HG02870 (cell line): ENCODE measurements around the gene USP17L28.
"Not testable (repeated sequence)": the region's sequence is repeated elsewhere in the genome, so short reads cannot be mapped to it uniquely, and the experiment has no call there.

Source experiments
- ATAC-seq: cut with Tn5 transposase; IDR thresholded peaks from one replicate; pipeline ENCODE4 v1.9.1; 2021; ENCODE audit warnings: mild to moderate bottlenecking, moderate library complexity; ENCODE audit not compliant: unreplicated experiment

USP17L28 gene

GRCh38 chr4:9348593-9348992 lies at the start of gene USP17L28:
Gene USP17L28, plus strand, starts transcription at chr4:9348893. Its CDS starts 0 bp downstream, at chr4:9348893.
- ATAC-seq, result not testable (repeated sequence)

DNA sequence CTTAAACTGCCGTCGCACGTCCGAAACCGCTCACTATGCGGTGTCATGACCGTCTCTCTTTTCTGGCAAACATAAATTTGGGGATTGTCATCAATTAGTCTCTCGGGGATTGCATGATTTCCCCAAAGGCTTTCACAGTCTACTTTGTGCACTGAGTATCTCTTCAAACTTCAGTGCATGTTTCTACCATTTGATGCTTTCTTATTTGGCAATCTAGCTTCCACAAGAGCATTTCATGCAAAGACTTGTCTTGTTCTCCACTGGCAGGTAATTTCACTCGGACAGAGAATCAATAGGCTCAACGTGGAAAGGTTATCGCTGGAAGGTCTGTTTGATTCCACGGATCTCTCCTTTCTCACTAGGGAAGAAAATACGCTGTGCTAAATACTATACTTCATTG lies 24.5 kb upstream of the USP17L28 start:
- not testable (repeated sequence) for ATAC-seq

DNA sequence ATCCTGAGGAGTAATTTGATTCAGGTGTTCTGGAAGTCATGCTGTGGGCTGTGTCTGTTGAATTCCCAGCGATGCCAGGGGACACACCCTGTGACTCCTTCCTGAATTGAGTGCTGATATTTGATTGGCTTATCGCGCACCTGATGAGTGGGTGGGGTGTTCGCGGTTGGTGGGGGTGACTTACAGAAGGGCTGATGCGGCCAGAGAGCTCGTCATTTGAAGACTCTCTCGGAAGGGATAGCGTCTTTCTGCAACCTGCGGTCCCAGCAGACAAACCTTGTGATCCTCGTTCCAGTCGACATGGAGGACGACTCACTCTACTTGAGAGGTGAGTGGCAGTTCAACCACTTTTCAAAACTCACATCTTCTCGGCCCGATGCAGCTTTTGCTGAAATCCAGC lies 23.8 kb upstream of the USP17L28 start, which contains the start of gene USP17L24:
TSS of gene USP17L24 (plus strand) at position 301 of the 400 bp plus-strand sequence. CDS start at position 301, 0 bp downstream.
- not testable (repeated sequence) for ATAC-seq

- not testable (repeated sequence) for ATAC-seq
Measured at GRCh38 chr4:9329611-9330010, 19.1 kb upstream of the USP17L28 start, which contains the start of gene USP17L25. Gene USP17L25, plus strand, starts transcription at chr4:9329911. Its CDS starts 0 bp downstream, at chr4:9329911.

DNA sequence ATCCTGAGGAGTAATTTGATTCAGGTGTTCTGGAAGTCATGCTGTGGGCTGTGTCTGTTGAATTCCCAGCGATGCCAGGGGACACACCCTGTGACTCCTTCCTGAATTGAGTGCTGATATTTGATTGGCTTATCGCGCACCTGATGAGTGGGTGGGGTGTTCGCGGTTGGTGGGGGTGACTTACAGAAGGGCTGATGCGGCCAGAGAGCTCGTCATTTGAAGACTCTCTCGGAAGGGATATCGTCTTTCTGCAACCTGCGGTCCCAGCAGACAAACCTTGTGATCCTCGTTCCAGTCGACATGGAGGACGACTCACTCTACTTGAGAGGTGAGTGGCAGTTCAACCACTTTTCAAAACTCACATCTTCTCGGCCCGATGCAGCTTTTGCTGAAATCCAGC lies 14.3 kb upstream of the USP17L28 start, which contains the start of gene USP17L26:
TSS of gene USP17L26 (plus strand) at position 301 of the 400 bp plus-strand sequence. CDS start at position 301, 0 bp downstream.
- not testable (repeated sequence) for ATAC-seq

DNA sequence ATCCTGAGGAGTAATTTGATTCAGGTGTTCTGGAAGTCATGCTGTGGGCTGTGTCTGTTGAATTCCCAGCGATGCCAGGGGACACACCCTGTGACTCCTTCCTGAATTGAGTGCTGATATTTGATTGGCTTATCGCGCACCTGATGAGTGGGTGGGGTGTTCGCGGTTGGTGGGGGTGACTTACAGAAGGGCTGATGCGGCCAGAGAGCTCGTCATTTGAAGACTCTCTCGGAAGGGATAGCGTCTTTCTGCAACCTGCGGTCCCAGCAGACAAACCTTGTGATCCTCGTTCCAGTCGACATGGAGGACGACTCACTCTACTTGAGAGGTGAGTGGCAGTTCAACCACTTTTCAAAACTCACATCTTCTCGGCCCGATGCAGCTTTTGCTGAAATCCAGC lies 9.6 kb upstream of the USP17L28 start, which contains the start of gene USP17L5:
TSS of gene USP17L5 (plus strand) at position 301 of the 400 bp plus-strand sequence. CDS start at position 301, 0 bp downstream.
- not testable (repeated sequence) for ATAC-seq

GRCh38 chr4:9343848-9344247 lies 4.8 kb upstream of the USP17L28 start, which contains the start of gene USP17L27:
Gene USP17L27, plus strand, starts transcription at chr4:9344148. Its CDS starts 0 bp downstream, at chr4:9344148.
- not testable (repeated sequence) for ATAC-seq

DNA sequence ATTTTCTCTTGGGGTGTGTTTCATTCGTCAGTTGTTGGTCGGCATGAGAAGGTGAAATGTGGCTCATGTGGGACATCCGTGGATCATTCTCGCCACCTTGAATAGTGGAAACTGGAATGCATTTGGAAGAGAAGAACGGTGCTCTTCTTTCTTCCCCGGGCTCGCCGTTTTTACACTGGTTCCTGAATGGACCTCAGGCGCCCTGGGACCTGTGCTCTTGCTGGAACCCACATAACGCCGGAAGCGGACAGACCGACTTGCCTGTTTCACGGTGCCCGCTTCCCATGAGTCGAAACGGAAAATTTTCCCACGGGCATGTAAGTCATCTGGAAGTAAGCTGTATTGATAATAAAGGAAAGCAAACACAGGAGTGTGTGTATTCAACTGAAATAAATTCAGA lies 2.2 kb downstream of the USP17L28 start:
- ATAC-seq, result not testable (repeated sequence)

DNA sequence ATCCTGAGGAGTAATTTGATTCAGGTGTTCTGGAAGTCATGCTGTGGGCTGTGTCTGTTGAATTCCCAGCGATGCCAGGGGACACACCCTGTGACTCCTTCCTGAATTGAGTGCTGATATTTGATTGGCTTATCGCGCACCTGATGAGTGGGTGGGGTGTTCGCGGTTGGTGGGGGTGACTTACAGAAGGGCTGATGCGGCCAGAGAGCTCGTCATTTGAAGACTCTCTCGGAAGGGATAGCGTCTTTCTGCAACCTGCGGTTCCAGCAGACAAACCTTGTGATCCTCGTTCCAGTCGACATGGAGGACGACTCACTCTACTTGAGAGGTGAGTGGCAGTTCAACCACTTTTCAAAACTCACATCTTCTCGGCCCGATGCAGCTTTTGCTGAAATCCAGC lies 4.6 kb downstream of the USP17L28 start, which contains the start of gene USP17L29:
TSS of gene USP17L29 (plus strand) at position 301 of the 400 bp plus-strand sequence. CDS start at position 301, 0 bp downstream.
- not testable (repeated sequence) for ATAC-seq

DNA sequence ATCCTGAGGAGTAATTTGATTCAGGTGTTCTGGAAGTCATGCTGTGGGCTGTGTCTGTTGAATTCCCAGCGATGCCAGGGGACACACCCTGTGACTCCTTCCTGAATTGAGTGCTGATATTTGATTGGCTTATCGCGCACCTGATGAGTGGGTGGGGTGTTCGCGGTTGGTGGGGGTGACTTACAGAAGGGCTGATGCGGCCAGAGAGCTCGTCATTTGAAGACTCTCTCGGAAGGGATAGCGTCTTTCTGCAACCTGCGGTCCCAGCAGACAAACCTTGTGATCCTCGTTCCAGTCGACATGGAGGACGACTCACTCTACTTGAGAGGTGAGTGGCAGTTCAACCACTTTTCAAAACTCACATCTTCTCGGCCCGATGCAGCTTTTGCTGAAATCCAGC lies 14.1 kb downstream of the USP17L28 start, which contains the start of gene USP17L30:
TSS of gene USP17L30 (plus strand) at position 301 of the 400 bp plus-strand sequence. CDS start at position 301, 0 bp downstream.
- not testable (repeated sequence) for ATAC-seq

- ATAC-seq, result not testable (repeated sequence)
Measured at GRCh38 chr4:9379881-9380280, 31.2 kb downstream of the USP17L28 start.

- not testable (repeated sequence) for ATAC-seq
Measured at GRCh38 chr4:9381012-9381534, 32.4 kb downstream of the USP17L28 start.

GRCh38 chr4:9384126-9384525 lies 35.4 kb downstream of the USP17L28 start:
- no peak for ATAC-seq

GRCh38 chr4:9389001-9389400 lies 40.3 kb downstream of the USP17L28 start:
- not testable (repeated sequence) for ATAC-seq
